HG03108 (cell line): ENCODE results near the gene AKAP6.

Experiments
- ATAC-seq: cut with Tn5 transposase; IDR thresholded peaks from one replicate; pipeline ENCODE4 v1.9.1; 2021; ENCODE audit warnings: moderate library complexity; ENCODE audit not compliant: unreplicated experiment

Gene AKAP6

DNA sequence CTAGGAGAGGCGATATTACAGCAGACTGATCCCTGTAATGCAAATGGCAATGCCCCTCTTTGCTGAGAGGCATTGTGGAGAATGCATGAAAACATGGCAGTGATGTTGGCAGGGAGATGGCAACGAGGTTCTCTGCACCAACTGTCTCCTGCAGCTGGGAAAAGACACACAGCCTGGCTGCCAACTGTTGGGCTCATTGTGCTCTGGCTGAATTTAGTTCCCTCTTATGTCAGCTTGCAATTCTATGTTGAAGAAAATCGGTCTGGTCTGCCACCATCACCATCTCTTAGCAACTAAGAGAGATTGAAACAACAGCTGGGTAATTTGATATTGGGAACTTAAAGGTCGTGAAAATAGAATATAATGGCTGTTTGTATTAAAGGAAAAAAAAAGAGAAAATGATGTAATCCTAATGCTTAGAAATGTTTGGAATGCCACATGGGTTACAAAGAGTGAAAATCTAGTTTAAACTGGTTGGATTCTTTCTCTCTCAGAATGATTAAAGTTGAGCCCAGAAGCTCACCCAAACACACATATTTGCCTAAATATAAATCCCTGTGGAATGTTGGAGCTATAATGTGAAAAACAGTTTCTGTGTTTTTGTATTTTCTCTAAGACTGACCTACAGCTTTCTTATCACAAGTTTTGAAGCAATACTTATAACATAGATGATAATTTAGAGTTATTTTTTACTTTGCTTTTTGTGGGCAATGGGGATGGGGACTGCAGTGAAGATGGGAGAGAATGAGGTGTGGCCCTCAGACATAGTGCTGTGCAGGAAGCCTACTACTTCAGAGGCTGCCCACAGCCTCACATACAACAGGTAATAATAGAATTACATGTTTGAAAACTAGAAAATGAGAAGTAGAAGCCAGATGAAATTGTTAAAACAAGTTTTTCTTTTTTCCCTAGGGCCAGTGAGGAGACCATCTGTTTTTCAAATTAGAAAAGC, 143.7 kb downstream of the AKAP6 start:
- no peak for ATAC-seq

DNA sequence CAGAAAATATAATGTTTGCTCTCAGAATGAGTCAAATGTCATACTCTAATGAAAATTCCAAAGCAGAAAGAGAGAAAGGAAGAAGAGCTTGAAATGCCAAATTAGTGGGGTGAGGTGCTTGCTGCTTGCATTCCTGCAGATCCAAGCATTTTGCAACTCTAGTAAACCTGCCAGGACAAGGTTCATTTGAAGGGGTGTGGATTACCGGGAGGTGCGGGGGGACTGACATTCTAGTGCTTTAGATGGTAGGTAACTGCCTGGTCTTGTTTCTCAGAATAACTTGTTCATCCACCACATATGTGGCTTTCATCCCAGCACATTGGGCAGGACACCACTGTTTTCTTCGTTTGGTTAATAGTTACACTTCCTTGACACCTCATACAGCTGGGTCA, 144.4 kb downstream of the AKAP6 start:
- no peak for ATAC-seq

DNA sequence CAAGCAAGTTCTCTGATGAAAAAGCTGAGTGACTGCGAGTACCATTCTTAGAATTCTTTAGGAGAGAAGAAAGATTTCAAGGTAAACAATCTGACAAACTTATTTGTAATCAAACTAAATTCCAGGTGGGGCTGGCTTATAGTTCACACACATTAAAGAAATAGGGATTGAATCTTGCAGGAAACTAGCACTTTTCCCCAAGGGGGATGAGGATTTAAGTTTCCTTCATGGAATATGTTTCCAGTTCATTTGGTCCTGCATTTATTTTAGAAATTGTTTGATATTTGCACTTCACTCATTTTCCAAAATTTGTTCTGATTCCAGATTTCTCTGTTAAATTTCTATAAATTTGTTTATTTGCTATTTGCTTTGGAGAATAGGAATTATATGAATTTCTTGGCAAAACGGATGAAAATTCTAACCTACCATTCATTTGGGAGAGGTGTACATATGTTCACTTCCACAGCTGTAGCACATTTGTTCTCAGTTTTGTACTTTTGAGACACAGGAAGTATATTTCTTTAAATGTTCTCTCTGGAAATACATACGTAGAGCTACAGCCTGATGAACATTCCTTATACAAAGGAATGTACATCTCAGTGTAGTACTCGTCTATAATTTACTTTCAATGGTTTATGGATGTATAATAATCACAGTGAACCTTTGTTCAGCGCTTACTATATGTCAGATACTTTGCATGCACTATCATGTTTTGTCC, 145.5 kb downstream of the AKAP6 start:
- no peak for ATAC-seq

DNA sequence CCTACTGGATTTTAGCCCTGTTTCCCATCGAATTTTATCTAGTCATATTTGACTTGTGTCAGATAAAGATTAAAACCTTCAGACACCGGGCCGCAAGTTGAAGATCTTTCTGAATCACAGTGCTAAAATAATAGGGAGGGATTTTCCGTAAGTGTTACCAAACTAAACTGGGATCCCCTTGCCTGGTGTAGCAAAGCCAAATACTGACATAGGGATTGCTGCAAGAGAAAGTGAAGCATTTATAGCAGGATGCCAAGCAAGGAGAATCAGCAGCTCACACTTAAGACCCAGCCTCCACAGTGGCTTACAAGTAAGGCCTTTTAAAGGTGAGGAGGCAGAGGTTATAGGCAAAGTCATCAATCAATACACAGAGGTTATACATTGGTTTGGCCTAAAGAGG, 147.4 kb downstream of the AKAP6 start:
- ATAC-seq: no peak

DNA sequence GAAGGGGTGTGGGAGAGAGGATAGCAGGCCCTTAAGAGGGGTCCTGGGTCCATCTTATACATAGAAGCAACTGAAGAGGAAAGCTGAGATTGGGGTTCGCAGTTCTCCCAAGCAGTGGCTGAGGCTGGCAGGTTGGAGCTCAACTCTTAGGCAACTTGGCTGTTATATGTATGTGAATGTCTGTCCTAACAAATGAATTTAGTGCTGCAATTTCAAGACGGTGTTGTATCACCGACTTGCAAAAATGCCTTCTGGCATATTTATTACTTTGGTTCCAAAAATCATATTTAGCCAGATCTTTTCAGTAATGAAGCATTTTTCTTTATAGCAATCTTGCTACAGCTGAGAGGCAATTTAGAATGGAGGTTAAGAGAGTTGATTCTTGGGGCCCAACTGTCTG, 148.3 kb downstream of the AKAP6 start:
- no peak for ATAC-seq

DNA sequence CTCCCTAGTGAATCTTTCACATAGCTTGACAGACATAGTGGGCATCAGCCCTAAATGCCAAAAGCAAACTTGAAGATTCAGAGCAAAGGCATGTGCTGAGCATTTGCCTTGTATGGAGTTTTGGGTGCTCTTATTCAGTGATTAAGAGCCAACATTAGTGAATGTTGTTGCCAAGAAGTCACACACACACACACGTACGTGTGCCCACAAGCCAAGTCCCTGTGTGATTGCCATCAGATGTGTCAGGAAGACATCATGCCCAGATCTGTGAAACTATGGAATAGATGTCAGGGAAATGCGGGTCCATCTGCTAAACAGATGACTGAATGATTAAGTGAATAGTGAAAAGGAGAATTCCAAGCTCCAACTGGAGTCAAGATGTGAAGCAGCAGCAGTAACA, 149.0 kb downstream of the AKAP6 start:
- no peak for ATAC-seq

DNA sequence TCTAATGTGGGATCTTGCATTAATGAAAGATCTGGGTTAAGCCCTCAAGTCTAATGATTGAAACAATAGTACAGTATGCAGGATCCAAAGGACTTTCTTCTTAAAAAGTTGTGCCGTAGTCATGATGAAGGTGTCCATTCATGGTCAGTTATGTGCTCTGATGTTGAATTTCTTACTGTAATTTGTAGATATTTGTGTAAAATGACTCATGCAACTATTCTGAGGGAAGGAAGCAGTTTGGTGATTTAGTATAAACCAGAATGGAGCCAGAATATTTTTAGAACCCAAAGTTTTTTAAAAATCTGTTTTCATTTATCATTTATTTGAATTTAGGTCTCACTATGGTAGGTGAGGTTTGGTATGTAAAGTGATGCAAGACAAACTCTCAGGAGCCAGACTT, 151.2 kb downstream of the AKAP6 start:
- no peak for ATAC-seq

DNA sequence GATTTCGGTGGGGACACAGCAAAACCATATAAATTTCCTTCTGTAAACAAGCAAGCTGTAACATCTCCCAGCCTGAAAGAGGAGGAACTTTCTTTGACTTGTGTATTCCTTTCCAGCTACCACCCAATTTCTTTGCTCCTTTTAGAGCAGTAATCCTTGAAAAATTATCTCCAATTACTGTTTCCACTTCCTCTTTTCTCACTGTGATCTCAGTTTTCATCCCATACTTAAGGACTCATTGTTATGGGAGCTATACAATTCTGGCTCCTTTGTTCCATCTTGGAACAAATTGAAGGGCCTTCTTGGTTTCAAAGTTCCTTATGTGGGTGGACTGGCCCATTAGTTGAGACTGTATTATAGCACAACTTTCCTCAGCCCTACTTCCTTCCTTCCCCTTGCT, 152.6 kb downstream of the AKAP6 start:
- no peak for ATAC-seq

DNA sequence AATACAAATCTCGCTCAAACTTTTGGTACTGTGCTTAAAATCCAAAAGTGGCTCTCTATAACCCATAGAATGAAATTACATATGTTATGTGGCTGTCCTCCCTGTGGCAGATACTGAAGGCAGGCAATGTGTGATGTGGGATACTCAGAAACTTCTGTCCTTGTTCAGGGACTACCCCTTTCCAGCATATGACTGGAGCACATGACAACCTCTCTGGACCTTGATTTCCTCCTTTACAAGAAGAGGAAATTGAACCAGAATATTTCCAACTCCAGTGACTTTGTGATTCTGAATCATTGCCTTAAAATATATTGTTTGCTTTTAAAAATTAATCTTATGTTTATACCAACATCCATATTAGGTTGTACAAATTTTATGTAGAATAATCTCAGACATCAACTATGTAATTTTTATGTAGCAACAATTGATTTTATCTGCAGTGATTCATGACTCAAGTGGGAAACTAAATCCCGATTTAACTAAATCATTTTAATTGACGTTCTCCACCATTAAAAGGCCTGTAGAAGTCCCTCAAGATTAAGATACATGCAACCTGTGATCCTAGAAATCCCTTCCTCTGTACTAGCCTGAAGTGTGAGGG, 162.4 kb downstream of the AKAP6 start:
- ATAC-seq: no peak

DNA sequence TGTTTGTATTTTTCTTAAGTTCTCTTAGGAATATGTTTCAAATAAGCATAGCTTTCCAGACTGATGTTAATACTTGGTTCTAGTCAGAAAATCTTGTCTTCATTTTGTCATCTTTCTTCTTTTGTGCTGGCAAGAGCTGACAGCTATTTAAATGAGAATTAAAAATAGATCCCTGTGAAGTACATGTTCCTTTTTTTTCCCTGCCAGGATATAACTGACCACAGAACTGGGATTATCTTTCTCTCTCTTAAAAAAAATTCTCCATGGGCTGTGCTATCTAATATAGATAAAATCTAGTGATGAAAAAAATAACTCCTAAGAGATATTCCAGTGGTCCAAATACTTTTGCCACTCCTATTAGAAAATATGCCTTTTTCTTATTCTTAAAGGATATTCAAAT, 163.4 kb downstream of the AKAP6 start:
- ATAC-seq: no peak

DNA sequence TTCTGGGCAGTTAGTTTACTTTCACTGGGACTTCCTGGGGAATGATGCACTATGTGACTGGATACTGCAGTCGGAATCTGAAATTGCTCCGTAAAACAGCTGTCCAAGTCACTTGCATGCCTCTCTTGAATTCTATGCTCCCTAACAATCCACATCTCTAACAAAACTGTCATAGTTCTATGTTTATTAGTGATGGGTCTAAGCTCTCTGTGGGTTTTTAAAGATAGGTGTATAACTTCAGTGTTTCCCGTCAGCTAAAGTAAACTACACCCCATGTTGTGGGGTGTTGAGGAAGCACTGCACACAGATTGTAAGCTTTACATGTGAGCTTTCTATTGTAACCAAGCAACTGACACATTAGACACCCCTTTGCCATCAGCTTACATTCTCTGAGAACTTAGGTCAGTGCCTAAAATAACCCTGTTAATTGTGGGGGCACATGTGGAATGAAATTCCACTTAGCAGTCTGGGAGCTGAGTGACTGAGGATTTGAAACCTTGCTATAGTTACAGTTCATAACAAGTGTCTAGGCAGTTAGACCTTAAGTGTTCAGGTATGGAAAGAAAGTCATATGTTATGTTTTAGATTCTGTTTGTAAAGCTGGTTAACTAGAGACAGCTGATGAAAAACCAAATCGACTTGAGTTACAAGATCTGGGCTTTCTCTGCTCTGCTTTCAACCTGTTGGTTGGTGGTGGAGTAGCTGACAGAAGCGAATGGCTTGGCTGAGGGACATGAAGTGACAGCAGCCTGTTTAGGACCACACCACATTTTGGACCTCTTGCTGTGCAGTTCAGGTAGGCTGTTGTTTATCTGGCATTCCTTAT, 165.7 kb downstream of the AKAP6 start:
- ATAC-seq: no peak

DNA sequence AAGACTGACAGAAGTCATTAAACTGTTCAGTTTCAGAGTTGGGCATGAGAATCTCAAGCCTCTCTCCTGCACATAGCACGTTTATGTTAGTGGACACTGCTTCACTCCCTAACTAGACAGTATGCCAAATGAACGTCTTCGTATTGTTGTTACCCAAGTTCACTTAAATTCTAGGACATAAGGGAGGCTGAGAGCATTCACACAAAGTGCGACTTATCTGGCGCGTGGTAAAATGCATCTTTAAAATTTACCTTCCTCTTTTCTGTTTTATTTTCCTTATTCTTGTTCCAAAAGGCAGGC, 166.3 kb downstream of the AKAP6 start:
- ATAC-seq: no peak

DNA sequence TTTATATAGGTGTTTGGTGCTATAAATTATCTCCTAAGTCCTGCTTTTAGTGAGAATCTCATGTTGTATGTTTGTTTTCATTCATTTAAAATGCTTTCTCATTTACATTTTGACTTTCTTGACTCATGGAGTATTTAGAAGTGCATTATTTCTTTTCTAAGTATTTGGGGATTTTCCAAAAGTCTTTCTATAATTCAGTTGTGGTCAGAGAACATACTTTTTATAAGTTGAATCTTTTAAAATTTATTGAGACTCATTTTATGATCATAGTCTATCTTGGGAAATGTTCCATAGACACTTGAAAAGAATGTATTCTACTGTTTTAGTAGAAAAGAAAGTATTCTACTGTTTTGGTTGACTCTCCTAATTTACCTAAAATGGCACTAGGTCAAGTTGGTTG, 168.2 kb downstream of the AKAP6 start:
- no peak for ATAC-seq

DNA sequence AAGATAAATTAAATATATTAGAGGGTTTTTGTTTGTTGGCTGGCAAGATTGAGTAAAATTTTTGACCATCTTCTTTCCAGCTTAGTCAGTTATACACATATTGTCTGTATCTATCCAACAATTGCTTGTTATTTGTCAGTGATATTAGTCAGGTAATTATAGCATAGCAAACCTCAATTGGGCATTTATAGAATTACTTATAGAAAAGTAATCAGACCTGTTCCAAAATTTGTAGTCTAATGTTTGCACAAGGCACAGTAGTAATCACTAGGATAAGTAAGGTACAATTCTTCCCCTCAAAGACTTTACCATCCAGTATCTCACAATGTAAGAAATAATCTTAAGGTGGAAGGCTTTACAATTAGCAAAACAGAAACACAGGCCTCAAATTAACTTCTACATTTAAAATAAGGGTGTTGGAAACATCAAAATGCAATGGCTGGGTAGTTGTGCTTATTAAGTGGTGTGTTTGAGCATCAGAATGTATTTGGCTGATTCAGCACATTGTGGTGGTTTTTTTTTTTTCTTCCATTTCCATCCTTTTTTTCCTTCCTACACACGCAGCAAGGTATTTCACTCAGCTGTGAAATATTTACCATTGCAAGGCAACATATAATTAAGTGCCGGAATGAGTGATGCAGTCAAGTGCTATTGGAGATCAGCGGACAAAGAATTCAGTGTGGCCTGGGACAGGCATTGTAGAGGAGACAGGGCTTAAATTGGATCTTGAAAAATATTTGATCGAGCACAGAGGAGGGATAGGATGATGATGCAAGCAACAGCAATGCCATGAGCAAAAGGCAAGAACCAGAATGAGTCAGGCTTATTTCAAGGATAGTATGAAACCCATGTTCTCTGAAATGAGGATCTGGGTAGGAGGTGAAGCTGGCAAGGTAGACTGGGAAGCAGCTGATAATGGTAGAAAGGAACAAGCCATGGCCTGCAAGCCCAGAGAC, 178.2 kb downstream of the AKAP6 start:
- ATAC-seq: no peak

DNA sequence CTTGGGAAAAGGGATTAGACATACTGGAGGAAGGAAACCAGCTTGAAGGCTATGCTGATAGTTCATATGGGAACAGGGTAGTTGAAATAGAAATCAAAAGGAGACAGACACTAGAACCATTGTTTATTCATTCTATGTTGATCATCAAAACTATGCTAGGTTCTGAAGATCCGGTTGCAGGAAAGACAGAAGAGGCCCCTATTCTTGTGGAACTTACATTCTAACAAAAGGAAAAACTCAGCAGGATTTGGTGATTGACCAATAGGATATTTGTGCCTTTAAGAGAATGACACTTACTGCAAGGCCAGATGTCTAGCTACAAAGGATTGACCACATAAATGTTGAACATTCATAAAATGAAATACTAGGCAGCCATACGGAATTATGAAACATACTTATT, 179.2 kb downstream of the AKAP6 start:
- ATAC-seq: no peak

DNA sequence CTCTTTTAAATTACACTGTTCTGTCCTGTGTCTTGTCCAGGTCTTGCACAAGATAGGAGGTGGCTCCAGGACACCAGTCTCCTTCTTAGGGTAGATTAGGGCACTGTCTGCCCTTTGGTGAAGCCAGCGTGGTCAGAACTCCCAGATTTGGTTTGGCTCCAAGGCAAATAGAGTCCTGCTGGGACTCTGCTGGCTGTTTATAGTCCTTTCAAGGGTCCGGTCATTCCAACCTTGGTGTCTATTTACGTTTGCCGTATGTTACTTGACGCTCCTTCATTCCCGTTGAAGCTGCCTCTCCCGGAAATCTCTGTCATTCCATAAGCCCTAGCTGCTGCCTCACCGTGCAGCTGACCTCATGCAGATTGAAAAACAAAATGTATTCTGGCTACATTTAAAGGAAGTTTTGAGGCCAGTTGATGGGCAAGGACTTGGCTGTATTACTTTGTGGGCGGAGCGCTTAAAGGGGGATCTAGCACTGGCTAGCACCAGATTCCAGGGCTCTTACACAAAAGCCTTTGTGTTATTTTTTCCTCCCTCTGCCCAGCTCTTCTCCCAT, 180.6 kb downstream of the AKAP6 start:
- ATAC-seq: no peak

DNA sequence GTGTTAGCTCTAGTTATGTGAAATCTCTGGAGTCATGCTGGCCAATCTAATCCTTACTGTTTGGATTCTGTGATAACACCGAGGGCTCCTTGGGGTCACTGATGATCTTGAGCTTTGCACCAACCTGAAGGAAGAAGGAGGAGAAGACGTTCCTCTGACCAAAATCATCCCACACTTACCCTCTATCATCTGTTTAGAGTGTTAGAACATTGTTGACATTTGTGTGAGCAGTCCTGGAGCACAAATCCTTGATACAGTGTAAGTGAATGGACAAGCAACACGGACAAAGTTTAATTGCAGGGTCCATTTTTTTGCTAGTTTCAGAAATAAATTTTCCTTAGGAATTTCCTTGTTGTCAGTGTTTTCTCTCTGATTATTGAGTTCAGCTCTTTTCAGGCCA, 181.7 kb downstream of the AKAP6 start:
- ATAC-seq: no peak

DNA sequence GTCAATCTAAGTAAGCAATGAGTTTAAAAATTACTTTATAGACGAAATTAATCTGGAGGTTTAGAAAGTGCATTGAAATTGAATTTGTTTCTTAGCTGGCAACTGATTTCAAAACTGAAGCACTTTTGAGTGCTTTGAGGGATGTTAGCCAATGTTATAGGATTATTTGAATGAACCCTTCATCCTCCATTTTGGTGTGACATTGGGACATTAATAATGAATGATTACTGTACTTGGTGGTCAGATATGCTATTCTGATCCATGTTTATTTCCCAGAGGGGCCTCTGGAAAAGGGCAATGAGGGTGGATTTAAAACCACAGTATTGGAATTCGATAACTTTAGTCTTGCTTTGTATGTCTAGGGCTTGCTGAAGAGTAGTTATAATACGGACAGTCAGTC, 183.2 kb downstream of the AKAP6 start:
- no peak for ATAC-seq

DNA sequence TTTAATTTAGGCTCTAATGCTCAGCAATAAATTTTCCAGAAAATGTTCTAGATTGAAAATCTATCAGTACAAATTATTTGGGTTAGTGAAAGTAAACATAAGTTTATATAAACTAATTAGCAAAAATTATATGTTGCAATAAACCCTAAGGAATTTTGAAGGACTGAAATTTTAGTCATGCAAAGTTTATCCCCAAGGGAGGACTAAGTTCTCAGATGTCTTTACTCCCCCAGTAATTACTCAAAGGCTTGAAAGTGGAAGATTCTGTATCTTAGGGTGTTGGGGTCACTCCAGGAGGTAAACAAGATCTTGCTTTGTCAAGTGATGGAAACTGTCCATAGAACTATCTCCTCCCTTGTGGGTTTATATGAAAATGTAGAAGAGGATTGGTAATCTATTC, 183.7 kb downstream of the AKAP6 start:
- no peak for ATAC-seq

DNA sequence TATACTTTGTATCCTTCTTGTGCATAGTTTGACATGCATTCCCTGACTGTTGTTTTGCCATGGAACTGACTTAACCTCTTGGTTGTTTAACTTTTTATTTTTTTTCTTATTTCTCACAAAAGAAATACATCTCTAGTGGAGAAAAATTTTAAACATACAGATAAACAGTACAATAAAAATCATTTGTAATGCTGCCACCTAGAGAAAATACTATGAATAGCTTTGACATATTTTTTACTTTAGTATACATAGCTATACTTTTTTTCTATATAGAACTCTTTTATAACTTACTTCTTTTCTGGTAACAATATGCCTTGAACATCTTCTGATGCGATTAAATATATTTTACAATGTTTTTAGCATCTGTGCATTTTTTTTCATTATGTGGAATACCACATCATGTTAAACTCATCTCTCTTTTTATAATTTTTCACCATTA, 184.5 kb downstream of the AKAP6 start:
- no peak for ATAC-seq
